Medulla oblongata (tissue), 1 donor: ENCODE results near the gene PLEKHJ1.

Experiments used
- DNase-seq: peaks from one replicate; pipeline ENCODE4 v3.0.0-alpha.2; 2015; ENCODE audit errors: extremely low spot score

PLEKHJ1 gene

GRCh38 chr19:2269244-2270156 lies 33.4 kb upstream of the PLEKHJ1 start:
- DNase-seq: peak; percentile 97

GRCh38 chr19:2268861-2269243 lies 32.7 kb upstream of the PLEKHJ1 start:
- no peak for DNase-seq

- no peak for DNase-seq
Measured at GRCh38 chr19:2268480-2268830, 32.3 kb upstream of the PLEKHJ1 start.

GRCh38 chr19:2266183-2266993 lies 30.3 kb upstream of the PLEKHJ1 start:
- DNase-seq: peak; percentile 90

GRCh38 chr19:2261438-2262172 lies 25.5 kb upstream of the PLEKHJ1 start:
- no peak for DNase-seq

GRCh38 chr19:2260341-2260805 lies 24.2 kb upstream of the PLEKHJ1 start:
- DNase-seq: no peak

GRCh38 chr19:2259336-2259735 lies 23.2 kb upstream of the PLEKHJ1 start:
- no peak for DNase-seq

- DNase-seq: no peak
Measured at GRCh38 chr19:2255982-2256685, 20.0 kb upstream of the PLEKHJ1 start, which contains the start of gene JSRP1. TSS of gene JSRP1 (minus strand) at chr19:2256417. CDS start at chr19:2255314, 1,103 bp downstream.

- DNase-seq: no peak
Measured at GRCh38 chr19:2255112-2255845, 19.1 kb upstream of the PLEKHJ1 start.

- no peak for DNase-seq
Measured at GRCh38 chr19:2254064-2254872, 18.1 kb upstream of the PLEKHJ1 start.

GRCh38 chr19:2253106-2254063 lies 17.3 kb upstream of the PLEKHJ1 start:
- no peak for DNase-seq

- DNase-seq: no peak
Measured at GRCh38 chr19:2252797-2253105, 16.6 kb upstream of the PLEKHJ1 start.

- DNase-seq: no peak
Measured at GRCh38 chr19:2252055-2252796, 16.1 kb upstream of the PLEKHJ1 start.

- no peak for DNase-seq
Measured at GRCh38 chr19:2251106-2252054, 15.3 kb upstream of the PLEKHJ1 start.

- DNase-seq: no peak
Measured at GRCh38 chr19:2250766-2251105, 14.6 kb upstream of the PLEKHJ1 start.

GRCh38 chr19:2249880-2250765 lies 14.0 kb upstream of the PLEKHJ1 start:
- DNase-seq: no peak
